ENCODE results near the gene OR51S1.
"Not testable (repeated sequence)": the region's sequence is repeated elsewhere in the genome, so short reads cannot be mapped to it uniquely, and the experiment has no call there.

OR51S1 gene

DNA sequence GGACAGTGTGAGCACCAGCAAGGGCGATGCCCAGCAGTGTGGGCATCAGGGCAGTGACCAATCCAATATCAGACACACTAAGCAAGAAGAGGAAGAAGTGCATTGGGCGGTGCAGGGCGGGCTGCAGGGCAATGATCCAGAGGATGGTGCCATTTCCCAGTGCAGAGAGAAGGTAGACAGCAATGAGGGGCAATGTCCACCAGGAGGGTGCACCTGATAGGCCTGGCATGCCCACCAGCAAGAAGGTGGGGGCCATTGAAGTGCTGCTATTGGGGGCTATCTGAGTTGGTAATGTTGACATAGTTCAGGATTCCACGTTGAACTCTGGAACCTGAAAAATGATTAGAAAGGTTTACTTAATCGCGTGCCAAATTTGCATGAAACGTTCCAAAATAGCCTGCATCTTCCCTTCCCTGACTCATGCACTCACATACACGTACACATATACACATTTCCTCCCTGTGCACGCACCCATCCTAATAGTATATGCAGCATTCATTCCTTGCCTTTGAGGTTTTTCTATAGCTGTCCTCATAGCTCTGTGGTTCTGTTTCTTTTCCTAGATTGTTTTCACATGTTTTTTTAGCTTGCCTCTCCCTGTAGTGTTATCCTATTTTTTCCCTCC lies at the start of gene OR51S1:
Gene OR51S1, minus strand, starts transcription at position 301 of the 625 bp plus-strand sequence. Its CDS starts 0 bp downstream, at position 301.
- DNase-seq: no peak
- in situ Hi-C loops (cut with MboI; ENCODE audit: low pct_unique_long_range_greater_than_20kb, low sequenced_read_pairs): no loop called here

DNA sequence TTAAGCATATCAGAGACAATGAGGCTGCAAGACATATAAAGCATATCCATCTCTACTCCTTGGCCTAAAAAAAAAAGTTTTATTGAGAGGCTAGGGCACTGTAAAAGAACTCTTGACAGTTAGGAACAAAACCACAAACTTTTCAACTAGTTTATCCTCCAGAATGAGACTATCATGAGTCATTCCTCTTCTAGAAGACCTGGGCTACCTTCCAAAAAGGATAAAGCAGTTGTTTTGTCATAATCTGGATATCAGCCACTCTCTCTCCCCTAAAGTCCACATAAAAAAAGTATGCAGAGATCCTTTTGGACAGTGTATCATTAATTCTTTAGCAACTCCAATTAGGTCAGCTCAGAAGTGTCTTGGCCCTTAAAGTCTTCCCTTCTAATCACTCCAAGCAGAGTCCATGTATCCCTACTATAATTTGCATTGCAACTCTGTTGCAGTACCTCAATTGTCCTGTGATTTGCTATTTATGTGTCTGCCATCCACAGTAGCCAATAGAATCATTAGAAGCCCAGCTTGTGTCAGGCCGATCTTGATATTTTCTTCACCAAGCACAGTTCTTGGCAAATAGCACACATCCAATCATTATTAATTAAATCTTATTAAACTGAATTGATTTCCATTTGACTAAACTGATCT lies 43.1 kb upstream of the OR51S1 start:
- no peak for DNase-seq
- in situ Hi-C loops (cut with MboI; ENCODE audit: low pct_unique_long_range_greater_than_20kb, low sequenced_read_pairs): no loop called here

DNA sequence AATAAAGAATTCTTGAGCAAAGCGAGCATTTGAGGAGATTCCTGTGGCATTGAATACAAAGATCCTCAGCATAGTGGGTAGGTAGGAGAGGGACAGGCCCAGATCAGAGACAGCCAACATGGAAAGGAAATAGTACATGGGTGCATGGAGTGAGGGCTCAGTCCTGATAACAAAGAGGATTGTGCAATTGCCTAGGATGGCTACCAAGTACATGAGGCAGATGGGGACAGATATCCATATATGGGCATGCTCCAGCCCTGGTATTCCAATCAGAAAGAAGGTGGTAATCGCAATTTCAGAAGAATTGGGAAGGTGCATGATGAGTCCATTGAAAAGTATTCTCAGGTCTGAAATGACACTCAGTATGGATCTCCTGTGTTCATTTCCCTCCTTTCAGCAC lies 41.3 kb upstream of the OR51S1 start:
- in situ Hi-C loops (cut with MboI; ENCODE audit: low pct_unique_long_range_greater_than_20kb, low sequenced_read_pairs): no loop called here
- no peak for DNase-seq

DNA sequence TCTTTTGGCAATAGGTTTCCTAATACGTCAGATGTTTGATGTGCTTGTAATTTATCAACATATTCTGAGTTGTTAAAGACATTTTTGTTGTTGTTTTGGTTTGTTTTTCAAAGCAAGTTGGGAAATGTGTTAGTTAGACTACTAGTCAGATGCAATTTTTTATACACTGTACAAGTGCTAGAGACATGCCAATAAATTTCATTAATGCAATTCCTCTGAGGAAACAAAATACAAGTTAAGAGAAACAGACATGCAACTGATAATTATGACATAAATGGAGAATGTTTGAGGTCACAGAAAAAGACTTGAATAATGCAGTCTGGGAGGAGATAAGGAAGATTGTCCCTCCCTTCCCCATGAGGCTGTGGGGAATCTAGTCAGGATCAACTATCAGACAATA lies 38.6 kb upstream of the OR51S1 start:
- no peak for DNase-seq
- in situ Hi-C loops (cut with MboI; ENCODE audit: low pct_unique_long_range_greater_than_20kb, low sequenced_read_pairs): no loop called here

DNA sequence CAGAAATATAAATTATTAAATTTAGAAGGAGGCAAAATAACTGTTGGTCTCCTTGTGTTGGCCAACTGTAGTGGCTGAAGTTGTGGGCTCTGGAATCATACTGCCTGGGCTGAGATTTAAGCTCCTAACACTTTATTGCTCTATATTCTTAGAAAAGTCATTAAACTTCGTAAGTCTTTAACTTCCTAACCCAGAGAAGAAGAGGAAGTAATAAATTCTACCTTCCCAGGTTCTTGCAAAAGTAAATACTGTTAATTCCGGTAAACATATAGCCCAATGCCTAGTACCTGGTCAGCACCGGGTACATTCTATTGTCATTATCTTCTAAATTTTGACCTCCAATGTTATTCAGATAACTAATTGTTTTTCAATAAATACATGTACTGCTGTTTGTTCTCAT lies 37.2 kb upstream of the OR51S1 start:
- DNase-seq: no peak
- in situ Hi-C loops (cut with MboI; ENCODE audit: low pct_unique_long_range_greater_than_20kb, low sequenced_read_pairs): no loop called here

DNA sequence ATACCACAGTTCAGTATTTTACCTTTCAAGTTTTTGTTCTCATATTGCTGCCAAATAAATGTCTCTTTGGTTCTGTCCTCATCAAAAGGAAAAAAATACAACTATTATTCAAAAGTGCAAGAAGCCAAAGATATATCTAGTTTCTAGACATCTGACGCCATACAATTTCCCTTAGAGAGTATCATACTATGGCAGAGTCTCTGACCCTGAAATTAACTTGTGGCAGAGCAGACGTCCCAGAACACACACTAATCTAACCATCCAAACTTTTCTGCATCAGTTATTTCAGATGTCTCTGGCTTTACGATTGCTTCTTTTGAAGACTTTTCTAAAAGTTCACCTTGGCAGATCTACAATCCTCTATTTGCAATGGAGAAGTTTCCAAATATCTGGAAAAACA lies 35.4 kb upstream of the OR51S1 start:
- in situ Hi-C loops (cut with MboI; ENCODE audit: low pct_unique_long_range_greater_than_20kb, low sequenced_read_pairs): no loop called here
- DNase-seq: no peak

GRCh38 chr11:4882543-4882942 lies 33.5 kb upstream of the OR51S1 start:
- in situ Hi-C loops (cut with MboI; ENCODE audit: low pct_unique_long_range_greater_than_20kb, low sequenced_read_pairs): no loop called here
- DNase-seq: no peak

DNA sequence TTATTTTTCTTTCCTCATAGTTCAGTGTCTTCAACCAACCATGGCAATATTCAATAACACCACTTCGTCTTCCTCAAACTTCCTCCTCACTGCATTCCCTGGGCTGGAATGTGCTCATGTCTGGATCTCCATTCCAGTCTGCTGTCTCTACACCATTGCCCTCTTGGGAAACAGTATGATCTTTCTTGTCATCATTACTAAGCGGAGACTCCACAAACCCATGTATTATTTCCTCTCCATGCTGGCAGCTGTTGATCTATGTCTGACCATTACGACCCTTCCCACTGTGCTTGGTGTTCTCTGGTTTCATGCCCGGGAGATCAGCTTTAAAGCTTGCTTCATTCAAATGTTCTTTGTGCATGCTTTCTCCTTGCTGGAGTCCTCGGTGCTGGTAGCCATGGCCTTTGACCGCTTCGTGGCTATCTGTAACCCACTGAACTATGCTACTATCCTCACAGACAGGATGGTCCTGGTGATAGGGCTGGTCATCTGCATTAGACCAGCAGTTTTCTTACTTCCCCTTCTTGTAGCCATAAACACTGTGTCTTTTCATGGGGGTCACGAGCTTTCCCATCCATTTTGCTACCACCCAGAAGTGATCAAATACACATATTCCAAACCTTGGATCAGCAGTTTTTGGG lies 33.0 kb upstream of the OR51S1 start, which contains the start of gene OR51T1:
Gene OR51T1, plus strand, starts transcription at position 41 of the 641 bp plus-strand sequence. Its CDS starts 0 bp downstream, at position 41.
- no peak for DNase-seq
- in situ Hi-C loops (cut with MboI; ENCODE audit: low pct_unique_long_range_greater_than_20kb, low sequenced_read_pairs): no loop called here

- no peak for DNase-seq
- in situ Hi-C loops (cut with MboI; ENCODE audit: low pct_unique_long_range_greater_than_20kb, low sequenced_read_pairs): no loop called here
These were observed 32.2 kb upstream of the OR51S1 start for GRCh38 chr11:4881188-4881587.

DNA sequence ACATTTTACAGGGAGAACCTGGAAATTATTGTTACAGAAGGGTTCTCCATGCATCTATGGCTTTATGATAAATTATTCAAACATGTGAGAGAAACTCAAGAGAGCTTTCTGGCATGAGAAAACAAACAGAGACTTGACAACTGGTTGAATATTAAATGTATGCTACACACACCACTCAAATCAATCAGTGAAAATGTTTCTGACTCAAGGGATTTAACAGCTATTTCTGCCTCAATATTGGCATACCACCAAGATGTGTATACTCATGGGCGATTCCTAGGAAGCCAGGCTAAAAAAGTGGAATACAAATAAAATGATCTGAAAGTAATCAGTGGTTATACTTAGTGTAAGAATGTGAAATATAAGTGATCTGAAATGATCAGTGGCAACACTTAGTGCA lies 16.8 kb upstream of the OR51S1 start:
- in situ Hi-C loops (cut with MboI; ENCODE audit: low pct_unique_long_range_greater_than_20kb, low sequenced_read_pairs): no loop called here

DNA sequence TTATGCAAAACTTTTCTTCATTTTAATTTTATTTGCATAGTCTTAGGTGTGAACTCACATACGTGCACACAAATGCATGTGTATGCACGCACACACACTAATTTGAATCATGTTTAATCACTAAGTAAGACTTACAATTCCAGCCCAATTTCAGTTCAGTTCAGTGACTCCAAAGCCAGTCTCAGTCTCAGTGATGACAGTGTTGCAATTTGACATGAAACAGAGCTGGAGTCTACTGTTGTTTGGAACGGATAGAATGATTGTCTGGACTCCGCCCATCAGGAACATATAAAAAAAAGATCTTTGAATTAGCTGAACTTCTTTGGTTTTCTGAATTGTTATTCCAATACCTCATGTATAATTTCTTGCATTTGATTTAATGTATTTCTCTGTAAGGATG lies 14.9 kb upstream of the OR51S1 start:
- DNase-seq: no peak
- in situ Hi-C loops (cut with MboI; ENCODE audit: low pct_unique_long_range_greater_than_20kb, low sequenced_read_pairs): no loop called here

More for the DNA sequence above, 16.8 kb upstream of the OR51S1 start:
- DNase-seq: no peak

GRCh38 chr11:4862447-4863236 lies 13.6 kb upstream of the OR51S1 start:
- in situ Hi-C loops (cut with MboI; ENCODE audit: low pct_unique_long_range_greater_than_20kb, low sequenced_read_pairs): no loop called here
- DNase-seq: no peak

- in situ Hi-C loops (cut with MboI; ENCODE audit: low pct_unique_long_range_greater_than_20kb, low sequenced_read_pairs); DNase-seq: not testable (repeated sequence)
These were observed 5.3 kb upstream of the OR51S1 start for GRCh38 chr11:4854286-4854685.

GRCh38 chr11:4851033-4851432 lies 2.0 kb upstream of the OR51S1 start:
- DNase-seq: no peak
- in situ Hi-C loops (cut with MboI; ENCODE audit: low pct_unique_long_range_greater_than_20kb, low sequenced_read_pairs): no loop called here

- in situ Hi-C loops (cut with MboI; ENCODE audit: low pct_unique_long_range_greater_than_20kb, low sequenced_read_pairs): no loop called here
- no peak for DNase-seq
These were observed 9.0 kb downstream of the OR51S1 start for GRCh38 chr11:4839851-4840549.

GRCh38 chr11:4830909-4831308 lies 18.1 kb downstream of the OR51S1 start:
- no peak for DNase-seq
- in situ Hi-C loops (cut with MboI; ENCODE audit: low pct_unique_long_range_greater_than_20kb, low sequenced_read_pairs): no loop called here

GRCh38 chr11:4830346-4830745 lies 18.7 kb downstream of the OR51S1 start:
- in situ Hi-C loops (cut with MboI; ENCODE audit: low pct_unique_long_range_greater_than_20kb, low sequenced_read_pairs): no loop called here
- no peak for DNase-seq

- in situ Hi-C loops (cut with MboI; ENCODE audit: low pct_unique_long_range_greater_than_20kb, low sequenced_read_pairs): no loop called here
- no peak for DNase-seq
These were observed 22.6 kb downstream of the OR51S1 start for GRCh38 chr11:4826425-4826824.

DNA sequence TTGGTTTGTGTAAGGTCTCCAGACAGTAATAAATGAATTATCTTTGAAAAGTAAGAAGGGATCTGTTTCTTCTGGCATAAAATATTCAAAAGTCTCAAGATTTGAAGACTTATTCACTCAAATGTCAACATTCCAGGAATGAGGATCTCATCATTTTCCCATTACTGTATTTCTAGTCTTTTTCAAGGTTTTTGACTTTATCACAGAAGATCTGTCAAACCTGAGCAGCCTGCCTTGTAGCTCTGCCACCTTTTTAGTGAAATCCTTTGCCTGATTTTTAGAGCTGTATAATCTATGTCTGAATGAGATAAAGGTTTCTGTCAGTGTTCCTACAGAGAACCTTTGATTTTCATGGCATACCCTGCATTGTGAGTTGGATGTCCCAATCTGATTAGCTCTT lies 23.9 kb downstream of the OR51S1 start:
- DNase-seq: no peak
- in situ Hi-C loops (cut with MboI; ENCODE audit: low pct_unique_long_range_greater_than_20kb, low sequenced_read_pairs): no loop called here

Data from KBM-7 (cell line).